Suprapubic skin (tissue), 3 donors: Measurements from ENCODE around the gene CACNB3.

Experiments used
- CTCF ChIP-seq, 2 donors: fragments of 200-600 bp in 1 of 2; fragments of 450-650 bp in 1 of 2; sonication (generic) in 1 of 2; IDR thresholded peaks; one replicate each; pipeline ENCODE4 v1.5.1; 2016 to 2019; ENCODE audit warnings: antibody characterized with exemption in 2 of 2, mild to moderate bottlenecking in 1 of 2, moderate library complexity in 1 of 2
- EP300 ChIP-seq: sonication (generic); formaldehyde crosslinking; IDR thresholded peaks from one replicate; pipeline ENCODE4 v1.6.1; 2017; ENCODE audit warnings: antibody characterized with exemption
- POLR2A ChIP-seq, 2 donors: fragments of 450-650 bp; IDR thresholded peaks; one replicate each; pipeline ENCODE4 v1.6.1; 2017; ENCODE audit warnings: antibody characterized with exemption in 2 of 2, mild to moderate bottlenecking in 2 of 2, moderate library complexity in 2 of 2

GRCh38 chr12:48816143-48816854, 2.0 kb upstream of the CACNB3 start:
- no peak for TF ChIP-seq EP300
- no peak for TF ChIP-seq CTCF (IDR thresholded peaks at IDR 0.05)
- no peak for TF ChIP-seq POLR2A (IDR thresholded peaks at IDR 0.05)
